ENCODE results near the gene EPHB1.

DNA sequence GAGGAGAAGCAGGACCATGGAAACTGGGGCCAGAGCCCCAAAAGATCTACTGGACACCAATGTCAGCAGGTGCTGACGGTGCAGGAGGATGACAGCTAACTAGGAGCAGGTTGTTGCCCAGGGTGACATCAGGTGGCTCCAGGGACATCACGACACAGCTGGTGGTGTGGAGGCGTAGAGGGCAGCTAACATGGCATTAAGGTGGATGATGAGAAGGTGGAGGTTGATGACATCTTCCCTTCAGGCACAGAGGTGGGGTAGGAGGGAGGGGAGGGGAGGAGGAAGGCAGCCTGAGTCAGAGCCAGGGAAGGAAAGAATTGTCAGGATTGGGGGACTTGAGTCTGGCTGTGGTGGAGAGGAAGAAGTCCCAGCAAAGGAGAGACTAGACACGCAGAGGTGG lies 1.5 kb upstream of the EPHB1 start:
- no peak for TF ChIP-seq POLR2AphosphoS5 (IDR thresholded peaks at IDR 0.05; ENCODE audit: borderline replicate concordance, low read depth, low read length)
- no peak for TF ChIP-seq EZH2 (IDR thresholded peaks at IDR 0.05)
- no peak for TF ChIP-seq FOXP2 (optimal IDR thresholded peaks at IDR 0.05; ENCODE audit: control extremely low read depth, extremely low read length, insufficient read depth)
